Measurements from ENCODE around the gene CTNNA2. TPM values are rescaled to one million over a fixed set of nuclear protein-coding genes. Genes with fewer than 3 reads are reported as not detected.

Gene CTNNA2
- total RNA-seq, 1 experiment from 2014 or later: 0.54 TPM

DNA sequence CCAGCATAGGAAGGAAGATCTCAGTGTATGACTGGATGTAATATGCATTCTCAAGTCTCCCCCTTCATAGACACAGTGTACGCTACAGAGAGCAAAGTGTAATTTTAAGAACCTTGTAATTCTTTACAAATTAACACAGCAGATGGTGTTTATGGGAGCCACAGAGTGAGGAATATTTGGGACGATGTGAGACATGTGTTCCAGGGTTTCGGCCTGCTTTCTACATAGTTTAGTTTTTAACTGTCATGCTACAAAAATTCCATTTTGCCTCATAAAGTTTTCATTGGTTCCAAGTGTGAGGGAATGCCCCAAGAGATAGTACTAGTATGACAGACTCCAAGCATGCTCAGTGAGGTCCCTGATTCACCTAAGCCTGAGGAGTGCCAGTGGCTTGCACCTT is 867.9 kb downstream of the CTNNA2 start:
- Histone ChIP-seq H3K4me1 (ENCODE audit: control insufficient read depth, insufficient read depth, low read length) (no peaks in the 10 kb centered on the region), H3K36me3 (ENCODE audit: control insufficient read depth, insufficient read depth, low read length) (no peaks in the 10 kb centered on the region), H3K4me3 (ENCODE audit: low read depth in 2 of 2, low read length in 2 of 2) (no peak overlapping the region), H3K9me3 (ENCODE audit: control insufficient read depth, insufficient read depth, low read depth, low read length) (no peaks in the 10 kb centered on the region), H3K27ac (ENCODE audit: low read length) (no peak overlapping the region), H3K27me3 (ENCODE audit: control insufficient read depth, insufficient read depth, low read length) (no peaks in the 10 kb centered on the region)
- intact Hi-C loops (cut with micrococcal nuclease; ENCODE audit: unreplicated experiment) (no loop called here), in situ Hi-C loops (cut with HindIII; ENCODE audit: low pct_unique_long_range_greater_than_20kb, low sequenced_read_pairs) (no loop called here)
- ChIA-PET POLR2A (no interaction called here), CTCF (no interaction called here)
- ATAC-seq: no peak
- TF ChIP-seq, protein P1, sequence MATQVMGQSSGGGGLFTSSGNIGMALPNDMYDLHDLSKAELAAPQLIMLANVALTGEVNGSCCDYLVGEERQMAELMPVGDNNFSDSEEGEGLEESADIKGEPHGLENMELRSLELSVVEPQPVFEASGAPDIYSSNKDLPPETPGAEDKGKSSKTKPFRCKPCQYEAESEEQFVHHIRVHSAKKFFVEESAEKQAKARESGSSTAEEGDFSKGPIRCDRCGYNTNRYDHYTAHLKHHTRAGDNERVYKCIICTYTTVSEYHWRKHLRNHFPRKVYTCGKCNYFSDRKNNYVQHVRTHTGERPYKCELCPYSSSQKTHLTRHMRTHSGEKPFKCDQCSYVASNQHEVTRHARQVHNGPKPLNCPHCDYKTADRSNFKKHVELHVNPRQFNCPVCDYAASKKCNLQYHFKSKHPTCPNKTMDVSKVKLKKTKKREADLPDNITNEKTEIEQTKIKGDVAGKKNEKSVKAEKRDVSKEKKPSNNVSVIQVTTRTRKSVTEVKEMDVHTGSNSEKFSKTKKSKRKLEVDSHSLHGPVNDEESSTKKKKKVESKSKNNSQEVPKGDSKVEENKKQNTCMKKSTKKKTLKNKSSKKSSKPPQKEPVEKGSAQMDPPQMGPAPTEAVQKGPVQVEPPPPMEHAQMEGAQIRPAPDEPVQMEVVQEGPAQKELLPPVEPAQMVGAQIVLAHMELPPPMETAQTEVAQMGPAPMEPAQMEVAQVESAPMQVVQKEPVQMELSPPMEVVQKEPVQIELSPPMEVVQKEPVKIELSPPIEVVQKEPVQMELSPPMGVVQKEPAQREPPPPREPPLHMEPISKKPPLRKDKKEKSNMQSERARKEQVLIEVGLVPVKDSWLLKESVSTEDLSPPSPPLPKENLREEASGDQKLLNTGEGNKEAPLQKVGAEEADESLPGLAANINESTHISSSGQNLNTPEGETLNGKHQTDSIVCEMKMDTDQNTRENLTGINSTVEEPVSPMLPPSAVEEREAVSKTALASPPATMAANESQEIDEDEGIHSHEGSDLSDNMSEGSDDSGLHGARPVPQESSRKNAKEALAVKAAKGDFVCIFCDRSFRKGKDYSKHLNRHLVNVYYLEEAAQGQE (IDR thresholded peaks at IDR 0.05; ENCODE audit: insufficient read depth in 1 of 2, low read depth in 2 of 2, low read length in 1 of 2): no peak
- TF ChIP-seq SIN3A (IDR thresholded peaks at IDR 0.05; ENCODE audit: borderline replicate concordance, insufficient read depth, low read depth, low read length) (no peak), TCF7L2 (IDR thresholded peaks at IDR 0.05; ENCODE audit: low read depth, low read length) (no peak), POLR2AphosphoS5 (IDR thresholded peaks at IDR 0.05; ENCODE audit: low read depth, low read length) (no peak)
- TF ChIP-seq, protein P2, sequence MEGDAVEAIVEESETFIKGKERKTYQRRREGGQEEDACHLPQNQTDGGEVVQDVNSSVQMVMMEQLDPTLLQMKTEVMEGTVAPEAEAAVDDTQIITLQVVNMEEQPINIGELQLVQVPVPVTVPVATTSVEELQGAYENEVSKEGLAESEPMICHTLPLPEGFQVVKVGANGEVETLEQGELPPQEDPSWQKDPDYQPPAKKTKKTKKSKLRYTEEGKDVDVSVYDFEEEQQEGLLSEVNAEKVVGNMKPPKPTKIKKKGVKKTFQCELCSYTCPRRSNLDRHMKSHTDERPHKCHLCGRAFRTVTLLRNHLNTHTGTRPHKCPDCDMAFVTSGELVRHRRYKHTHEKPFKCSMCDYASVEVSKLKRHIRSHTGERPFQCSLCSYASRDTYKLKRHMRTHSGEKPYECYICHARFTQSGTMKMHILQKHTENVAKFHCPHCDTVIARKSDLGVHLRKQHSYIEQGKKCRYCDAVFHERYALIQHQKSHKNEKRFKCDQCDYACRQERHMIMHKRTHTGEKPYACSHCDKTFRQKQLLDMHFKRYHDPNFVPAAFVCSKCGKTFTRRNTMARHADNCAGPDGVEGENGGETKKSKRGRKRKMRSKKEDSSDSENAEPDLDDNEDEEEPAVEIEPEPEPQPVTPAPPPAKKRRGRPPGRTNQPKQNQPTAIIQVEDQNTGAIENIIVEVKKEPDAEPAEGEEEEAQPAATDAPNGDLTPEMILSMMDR (IDR thresholded peaks at IDR 0.05): no peak
- BruUV-seq (replicated peaks): no TSS peak
- DNase-seq (ENCODE audit: low read depth, low spot score): no peak

- DNase-seq (ENCODE audit: low read depth, low spot score) (no peak), ATAC-seq (no peak)
- Histone ChIP-seq H3K36me3 (ENCODE audit: control insufficient read depth, insufficient read depth, low read length) (no peaks in the 10 kb centered on the region), H3K4me3 (ENCODE audit: low read depth in 2 of 2, low read length in 2 of 2) (no peak overlapping the region), H3K4me1 (ENCODE audit: control insufficient read depth, insufficient read depth, low read length) (no peaks in the 10 kb centered on the region), H3K27me3 (ENCODE audit: control insufficient read depth, insufficient read depth, low read length) (no peaks in the 10 kb centered on the region), H3K9me3 (ENCODE audit: control insufficient read depth, insufficient read depth, low read depth, low read length) (no peaks in the 10 kb centered on the region), H3K27ac (ENCODE audit: low read length) (no peak overlapping the region)
- in situ Hi-C loops (cut with HindIII; ENCODE audit: low pct_unique_long_range_greater_than_20kb, low sequenced_read_pairs) (no loop called here), intact Hi-C loops (cut with micrococcal nuclease; ENCODE audit: unreplicated experiment) (no loop called here)
- TF ChIP-seq TCF7L2 (IDR thresholded peaks at IDR 0.05; ENCODE audit: low read depth, low read length) (no peak), SIN3A (IDR thresholded peaks at IDR 0.05; ENCODE audit: borderline replicate concordance, insufficient read depth, low read depth, low read length) (no peak), POLR2AphosphoS5 (IDR thresholded peaks at IDR 0.05; ENCODE audit: low read depth, low read length) (no peak)
- TF ChIP-seq, protein P1 (IDR thresholded peaks at IDR 0.05; ENCODE audit: insufficient read depth in 1 of 2, low read depth in 2 of 2, low read length in 1 of 2): no peak
- TF ChIP-seq, protein P2 (IDR thresholded peaks at IDR 0.05): no peak
- BruUV-seq (replicated peaks): no TSS peak
- ChIA-PET POLR2A (no interaction called here), CTCF (no interaction called here)
These were observed 868.8 kb downstream of the CTNNA2 start for GRCh38 chr2:80381666-80382065.

All from Panc1 (cell line).